Measurements from ENCODE around the gene EFNB2. TPM values are rescaled to one million over a fixed set of nuclear protein-coding genes. Genes with fewer than 3 reads are reported as not detected.

Gene EFNB2
- total RNA-seq, 1 donor from 2014 or later = 9.6 TPM

DNA sequence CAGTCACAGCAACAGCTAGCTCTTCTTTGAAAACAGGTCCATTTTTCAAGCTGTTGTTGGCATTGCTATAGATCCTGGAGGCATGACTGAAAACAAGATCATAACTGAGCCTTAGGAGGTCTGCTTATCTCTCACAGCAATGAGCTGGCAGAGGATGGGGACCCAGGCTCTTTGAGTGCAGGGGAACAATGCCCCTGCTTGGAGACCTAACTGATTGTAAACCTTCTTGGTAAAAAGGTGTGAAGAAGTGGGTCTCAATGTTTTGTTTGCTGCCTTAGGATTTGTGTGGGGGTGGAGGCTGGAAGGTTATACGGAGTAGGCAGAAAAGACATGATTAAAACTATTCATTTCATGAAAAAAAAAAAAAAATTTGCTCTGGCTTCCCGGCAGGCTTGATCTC is 94.6 kb downstream of the EFNB2 start:
- DNase-seq (ENCODE audit: missing footprints) (no peak), ATAC-seq (no peak)
- intact Hi-C loops (cut with DNase I) = no loop called here

Other genes with a start within 250 kb of the EFNB2 start
- gene ARGLU1, start 32.5 kb upstream of the EFNB2 start, total RNA-seq = 26.0 TPM

All from Right ventricle myocardium inferior (tissue), 1 donor.